Upper lobe of right lung (tissue), 1 donor: ENCODE results near the gene AIRE. TPM values are rescaled to one million over a fixed set of nuclear protein-coding genes. Genes with fewer than 3 reads are reported as not detected.
A peak's percentile ranks its signal among the peaks of the same experiment; 100 is the strongest.

ENCODE experiments used
- ATAC-seq: fragments of 200-7000 bp; cut with Tn5 transposase; one replicate; pipeline ENCODE4 v1.9.1; 2020; ENCODE audit warnings: mild to moderate bottlenecking, moderate library complexity
- DNase-seq: peaks from one replicate; pipeline ENCODE4 v3.0.0-alpha.2; 2020
- H3K27ac ChIP-seq: fragments of 200-600 bp; one replicate; pipeline ENCODE4 v1.8.0; 2022
- H3K27me3 ChIP-seq: fragments of 200-600 bp; one replicate; pipeline ENCODE4 v1.8.0; 2022; ENCODE audit warnings: mild to moderate bottlenecking
- H3K36me3 ChIP-seq: fragments of 200-600 bp; one replicate; pipeline ENCODE4 v1.8.0; 2022
- H3K4me1 ChIP-seq: fragments of 200-600 bp; one replicate; pipeline ENCODE4 v1.8.0; 2022
- H3K4me3 ChIP-seq: fragments of 200-600 bp; one replicate; pipeline ENCODE4 v1.8.0; 2022; ENCODE audit warnings: mild to moderate bottlenecking
- H3K9me3 ChIP-seq: fragments of 200-600 bp; one replicate; pipeline ENCODE4 v1.8.0; 2022
- intact Hi-C: fragments of 100-400 bp; cut with DNase I; formaldehyde crosslinking; loops from one replicate; pipeline ENCODE4 v1.11.0; 2022
- total RNA-seq: library from RNA; stranded (reverse); fragmentation: NEBNext Ultra II Directional; extraction: Animal tissue kit (Norgen Biotek cat#: 25700); gene quantifications from one replicate; pipeline ENCODE4 v1.2.1, GENCODE V29; 2021
- TF ChIP-seq, protein P1 (sequence below): fragments of 200-600 bp; IDR thresholded peaks from one replicate; pipeline ENCODE4 v1.8.0; 2022; ENCODE audit warnings: antibody characterized with exemption
- donor health status: DM: no; HTN: yes; CAD: no; lungs with severe emphysema.

Gene AIRE
- total RNA-seq, 1 donor from 2014 or later: not detected

DNA sequence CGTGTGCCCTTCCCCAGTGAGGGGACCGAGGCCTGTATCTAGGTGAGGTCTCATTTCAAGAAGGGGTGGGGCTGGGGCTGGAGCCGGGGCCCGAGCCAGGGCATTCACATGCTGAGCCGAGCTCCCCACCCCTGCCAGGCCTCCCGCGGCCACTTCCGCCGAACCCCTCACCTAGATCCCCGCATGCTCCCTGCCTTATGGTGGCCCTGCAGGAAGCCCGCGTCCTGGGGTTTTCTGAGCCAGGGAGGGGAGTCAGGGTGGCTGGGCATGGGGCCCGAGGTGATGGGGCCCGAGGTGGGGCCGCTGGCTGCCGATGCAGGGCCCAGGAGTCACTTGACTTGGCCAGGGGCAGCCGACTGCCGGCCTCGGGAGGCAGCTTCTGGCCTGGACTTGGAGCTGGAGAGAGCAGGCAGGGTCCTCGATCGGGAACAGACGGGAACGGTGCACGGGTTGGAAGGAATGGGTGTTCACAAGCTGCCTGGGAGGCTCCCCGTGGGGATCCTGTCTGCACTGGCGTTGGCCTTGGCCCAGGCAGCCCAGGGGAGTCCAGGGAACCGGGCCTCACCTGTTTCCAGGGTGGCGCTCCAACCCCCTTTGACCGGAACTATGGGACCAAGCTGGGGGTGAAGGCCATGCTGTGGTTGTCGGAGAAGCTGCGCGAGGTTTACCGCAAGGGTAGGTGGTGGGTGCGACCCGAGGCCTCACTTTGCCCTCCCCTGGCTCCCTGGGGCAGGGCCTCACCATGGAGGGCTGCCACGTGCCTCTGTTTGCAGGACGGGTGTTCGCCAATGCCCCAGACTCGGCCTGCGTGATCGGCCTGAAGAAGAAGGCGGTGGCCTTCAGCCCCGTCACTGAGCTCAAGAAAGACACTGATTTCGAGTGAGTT, 40.0 kb downstream of the AIRE start:
- H3K27ac ChIP-seq: no peak overlapping the region
- no peak overlapping the region for H3K4me3 ChIP-seq
- intact Hi-C loops: no loop called here
- no peaks in the 10 kb centered on the region for H3K27me3 ChIP-seq
- ATAC-seq (no peak), DNase-seq (no peak)
- no peaks in the 10 kb centered on the region for H3K4me1 ChIP-seq
- peaks cover 51% of the 10 kb centered on the region for H3K36me3 ChIP-seq
- TF ChIP-seq, protein P1, sequence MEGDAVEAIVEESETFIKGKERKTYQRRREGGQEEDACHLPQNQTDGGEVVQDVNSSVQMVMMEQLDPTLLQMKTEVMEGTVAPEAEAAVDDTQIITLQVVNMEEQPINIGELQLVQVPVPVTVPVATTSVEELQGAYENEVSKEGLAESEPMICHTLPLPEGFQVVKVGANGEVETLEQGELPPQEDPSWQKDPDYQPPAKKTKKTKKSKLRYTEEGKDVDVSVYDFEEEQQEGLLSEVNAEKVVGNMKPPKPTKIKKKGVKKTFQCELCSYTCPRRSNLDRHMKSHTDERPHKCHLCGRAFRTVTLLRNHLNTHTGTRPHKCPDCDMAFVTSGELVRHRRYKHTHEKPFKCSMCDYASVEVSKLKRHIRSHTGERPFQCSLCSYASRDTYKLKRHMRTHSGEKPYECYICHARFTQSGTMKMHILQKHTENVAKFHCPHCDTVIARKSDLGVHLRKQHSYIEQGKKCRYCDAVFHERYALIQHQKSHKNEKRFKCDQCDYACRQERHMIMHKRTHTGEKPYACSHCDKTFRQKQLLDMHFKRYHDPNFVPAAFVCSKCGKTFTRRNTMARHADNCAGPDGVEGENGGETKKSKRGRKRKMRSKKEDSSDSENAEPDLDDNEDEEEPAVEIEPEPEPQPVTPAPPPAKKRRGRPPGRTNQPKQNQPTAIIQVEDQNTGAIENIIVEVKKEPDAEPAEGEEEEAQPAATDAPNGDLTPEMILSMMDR: no peak
- H3K9me3 ChIP-seq: no peaks in the 10 kb centered on the region

DNA sequence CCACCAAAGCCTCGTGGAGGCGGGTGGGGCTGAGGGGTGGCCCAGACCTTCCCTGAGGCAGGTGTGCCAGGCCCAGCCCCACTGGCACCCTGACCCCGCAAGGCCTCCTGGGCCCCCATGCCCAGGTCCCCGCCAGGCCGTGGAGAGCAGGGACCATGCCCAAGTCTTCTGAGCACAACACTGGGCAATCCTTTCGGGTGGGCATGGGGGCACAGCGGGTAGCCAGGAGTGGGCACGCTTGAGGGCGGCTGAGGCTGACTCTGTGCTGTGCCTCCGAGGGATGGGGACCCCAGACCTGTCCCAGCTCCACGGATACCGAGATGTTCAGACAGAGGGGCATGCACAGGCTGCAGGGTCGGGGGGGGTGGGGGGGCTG, 40.6 kb downstream of the AIRE start:
- no peak for ATAC-seq
- H3K4me1 ChIP-seq: no peaks in the 10 kb centered on the region
- H3K27ac ChIP-seq: no peak overlapping the region
- H3K4me3 ChIP-seq: no peak overlapping the region
- DNase-seq: no peak
- peaks cover 48% of the 10 kb centered on the region for H3K36me3 ChIP-seq
- TF ChIP-seq, protein P1: no peak
- H3K27me3 ChIP-seq: no peaks in the 10 kb centered on the region
- intact Hi-C loops: no loop called here
- H3K9me3 ChIP-seq: no peaks in the 10 kb centered on the region

DNA sequence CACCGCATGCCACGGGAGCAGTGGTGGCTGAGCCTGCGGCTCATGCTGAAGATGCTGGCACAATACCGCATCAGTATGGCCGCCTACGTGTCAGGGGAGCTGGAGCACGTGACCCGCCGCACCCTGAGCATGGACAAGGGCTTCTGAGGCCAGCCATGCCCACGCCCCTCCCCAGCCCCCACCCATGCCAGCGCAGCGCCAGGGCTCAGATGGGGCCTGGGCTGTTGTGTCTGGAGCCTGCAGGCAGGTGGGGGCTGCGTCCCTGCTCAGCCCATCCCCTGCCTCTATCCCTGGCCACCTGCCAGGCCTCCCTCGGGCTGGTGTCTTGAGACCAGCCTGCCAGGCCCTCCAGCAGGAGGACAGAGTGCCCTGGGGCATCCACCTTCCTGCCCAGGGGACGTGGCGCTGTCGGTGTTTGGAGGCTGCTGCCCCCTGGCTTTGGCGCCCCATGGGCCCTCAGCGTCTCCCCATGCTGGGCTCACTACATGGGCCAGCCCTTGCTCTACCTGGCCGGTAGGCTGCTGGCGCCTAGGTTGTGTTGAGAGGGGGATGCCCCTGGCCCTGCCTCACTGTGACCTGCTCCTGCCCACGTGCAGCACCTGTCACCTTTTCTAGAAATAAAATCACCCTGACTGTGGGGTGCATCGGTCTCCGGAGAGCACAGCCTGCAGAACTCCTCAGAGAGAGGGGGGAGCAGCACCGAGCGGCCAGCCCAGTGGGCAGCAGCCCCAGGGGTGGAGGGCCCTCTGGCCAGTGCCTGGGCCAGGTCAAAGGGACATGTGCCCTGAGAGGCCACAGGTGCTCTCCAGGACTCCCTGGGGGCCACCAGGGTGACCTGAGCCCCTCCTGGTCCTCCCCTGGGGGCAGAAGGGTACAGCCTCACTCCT, 41.3 kb downstream of the AIRE start:
- intact Hi-C loops: no loop called here
- Histone ChIP-seq H3K27ac (no peak overlapping the region), H3K4me1 (no peaks in the 10 kb centered on the region), H3K36me3 (peaks cover 42% of the 10 kb centered on the region), H3K4me3 (no peak overlapping the region), H3K27me3 (no peaks in the 10 kb centered on the region), H3K9me3 (no peaks in the 10 kb centered on the region)
- TF ChIP-seq, protein P1: no peak
- no peak for ATAC-seq
- no peak for DNase-seq

DNA sequence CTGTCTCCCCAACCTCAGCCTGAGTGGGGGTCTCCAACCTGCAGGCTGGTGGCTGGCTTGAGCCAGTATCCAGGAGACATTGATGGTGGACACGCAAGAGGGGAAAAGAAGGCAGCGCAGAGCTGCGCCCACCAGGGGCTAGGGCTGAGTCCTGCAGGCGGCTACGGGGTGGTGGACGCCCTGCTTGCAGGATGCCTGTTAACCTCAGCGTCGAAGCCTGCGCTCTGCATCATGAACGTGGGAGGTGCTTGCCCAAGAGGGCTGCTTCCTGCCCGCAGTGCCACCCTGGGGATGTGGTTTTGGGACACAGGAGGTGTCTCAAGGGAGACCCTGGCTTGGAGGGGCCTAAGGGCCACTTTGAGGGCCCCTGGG, 41.9 kb downstream of the AIRE start:
- intact Hi-C loops: no loop called here
- no peak overlapping the region for H3K27ac ChIP-seq

DNA sequence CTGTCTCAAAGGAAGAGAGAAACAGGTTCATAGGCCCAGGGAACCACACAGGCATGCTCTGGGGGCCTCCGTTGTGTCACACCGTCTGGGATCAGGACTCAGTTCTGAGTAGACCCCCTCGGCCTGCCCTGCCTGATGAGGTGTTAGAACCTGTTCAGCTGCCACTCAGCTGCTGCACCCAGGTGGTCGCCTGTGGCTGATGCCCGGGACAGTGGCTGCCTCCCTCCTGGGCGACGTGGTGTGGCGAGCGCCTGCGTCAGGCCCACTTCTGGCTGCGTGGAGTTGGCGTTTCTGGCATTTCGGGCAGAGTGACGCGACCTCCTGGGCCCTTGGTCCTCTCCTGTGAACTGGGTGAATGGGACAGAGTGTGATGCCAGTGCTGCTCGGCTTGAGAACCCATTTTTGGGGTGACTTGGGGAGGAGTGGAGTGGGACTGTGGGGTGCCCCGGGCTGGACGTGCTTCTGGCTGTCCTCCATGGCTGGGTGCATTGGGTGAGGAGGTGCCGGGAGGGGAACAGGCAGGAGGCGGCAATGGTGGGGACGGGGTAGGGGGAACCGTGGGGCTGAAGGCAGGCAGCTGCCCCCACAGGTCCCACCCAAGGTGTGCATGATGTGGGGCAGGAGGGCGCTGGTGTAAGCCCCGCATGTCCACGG, 42.7 kb downstream of the AIRE start:
- ATAC-seq (no peak), DNase-seq (no peak)
- Histone ChIP-seq H3K27me3 (no peaks in the 10 kb centered on the region), H3K9me3 (no peaks in the 10 kb centered on the region), H3K4me3 (no peak overlapping the region), H3K36me3 (peaks cover 29% of the 10 kb centered on the region), H3K4me1 (no peaks in the 10 kb centered on the region), H3K27ac (no peak overlapping the region)
- TF ChIP-seq, protein P1: no peak
- intact Hi-C loops: no loop called here

More for the DNA sequence above, 41.9 kb downstream of the AIRE start:
- TF ChIP-seq, protein P1: no peak
- Histone ChIP-seq H3K4me3 (no peak overlapping the region), H3K27me3 (no peaks in the 10 kb centered on the region), H3K4me1 (no peaks in the 10 kb centered on the region), H3K36me3 (peaks cover 36% of the 10 kb centered on the region), H3K9me3 (no peaks in the 10 kb centered on the region)
- DNase-seq (no peak), ATAC-seq (peak; percentile 3)
